ENCODE results near the gene RIMBP2. TPM values are rescaled to one million over a fixed set of nuclear protein-coding genes. Genes with fewer than 3 reads are reported as not detected.
A peak's percentile ranks its signal among the peaks of the same experiment; 100 is the strongest.

Gene RIMBP2
- total RNA-seq, 1 donor from 2014 or later, result 0.27 TPM

GRCh38 chr12:130525384-130526172, 190.5 kb downstream of the RIMBP2 start:
- no peak overlapping the region for H3K27ac ChIP-seq
- peaks cover 12% of the 10 kb centered on the region for H3K27me3 ChIP-seq (ENCODE audit: low read depth)
- H3K4me1 ChIP-seq, result no peaks in the 10 kb centered on the region
- ATAC-seq, result no peak
- H3K36me3 ChIP-seq, result no peaks in the 10 kb centered on the region
- H3K9me3 ChIP-seq, result no peaks in the 10 kb centered on the region
- TF ChIP-seq CTCF (IDR thresholded peaks at IDR 0.05), result no peak
- DNase-seq, result no peak
- H3K4me3 ChIP-seq, result no peak overlapping the region
- intact Hi-C loops (cut with DNase I), result no loop called here

DNA sequence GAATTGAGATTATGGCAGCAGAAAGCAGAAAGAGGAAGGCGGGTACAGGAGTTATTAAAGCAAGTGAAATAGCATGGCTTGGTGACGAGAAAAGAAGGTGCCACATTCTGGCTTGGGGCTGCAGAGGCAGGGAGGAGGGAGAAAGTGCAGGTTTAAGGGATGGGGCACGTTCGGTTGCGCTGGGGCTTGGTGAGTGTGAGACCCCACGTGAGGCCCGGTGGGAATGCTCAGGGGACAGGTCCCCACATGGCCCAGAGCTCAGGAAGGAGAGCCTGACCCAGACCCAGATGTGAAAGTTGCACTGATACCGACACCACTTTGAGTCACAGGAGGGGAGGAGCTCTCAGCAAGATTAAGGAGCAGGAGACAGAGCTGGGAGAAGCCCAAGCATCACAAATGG, 191.3 kb downstream of the RIMBP2 start:
- Histone ChIP-seq H3K27ac (no peak overlapping the region), H3K27me3 (ENCODE audit: low read depth) (peaks cover 12% of the 10 kb centered on the region), H3K36me3 (no peaks in the 10 kb centered on the region), H3K9me3 (no peaks in the 10 kb centered on the region), H3K4me3 (no peak overlapping the region), H3K4me1 (no peaks in the 10 kb centered on the region)
- no peak for ATAC-seq
- intact Hi-C loops (cut with DNase I), result no loop called here
- TF ChIP-seq CTCF (IDR thresholded peaks at IDR 0.05), result no peak
- no peak for DNase-seq

GRCh38 chr12:130523863-130524614, 192.1 kb downstream of the RIMBP2 start:
- DNase-seq, result no peak
- no peak for TF ChIP-seq CTCF (IDR thresholded peaks at IDR 0.05)
- Histone ChIP-seq H3K4me1 (no peaks in the 10 kb centered on the region), H3K9me3 (no peaks in the 10 kb centered on the region), H3K27me3 (ENCODE audit: low read depth) (peaks cover 12% of the 10 kb centered on the region), H3K36me3 (no peaks in the 10 kb centered on the region), H3K27ac (no peak overlapping the region), H3K4me3 (no peak overlapping the region)
- ATAC-seq, result peak in 1 of 2 donors; percentile 43
- intact Hi-C loops (cut with DNase I), result no loop called here

DNA sequence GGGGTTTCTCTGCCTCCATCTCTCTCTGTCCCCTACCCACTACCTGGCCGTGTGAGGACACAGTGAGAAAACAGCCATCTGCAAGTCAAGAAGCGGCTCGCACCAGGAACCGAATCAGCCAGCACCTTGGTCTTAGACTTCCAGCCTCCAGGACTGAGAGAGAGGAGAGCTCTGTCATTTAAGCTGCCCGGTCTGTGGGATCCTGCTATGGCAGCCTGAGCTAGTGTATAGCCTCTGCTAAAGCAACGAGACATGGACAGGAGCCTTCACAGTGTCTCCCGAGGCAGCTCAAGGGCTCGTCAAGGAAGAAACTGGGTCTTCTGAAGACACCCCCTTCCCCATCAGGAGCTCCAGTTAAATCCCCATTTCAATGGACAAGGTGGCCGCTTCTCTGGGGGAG, 192.9 kb downstream of the RIMBP2 start:
- H3K27me3 ChIP-seq (ENCODE audit: low read depth), result peaks cover 12% of the 10 kb centered on the region
- no peaks in the 10 kb centered on the region for H3K36me3 ChIP-seq
- ATAC-seq (no peak), DNase-seq (no peak)
- H3K27ac ChIP-seq, result no peak overlapping the region
- intact Hi-C loops (cut with DNase I), result no loop called here
- no peak overlapping the region for H3K4me3 ChIP-seq
- no peaks in the 10 kb centered on the region for H3K4me1 ChIP-seq
- no peak for TF ChIP-seq CTCF (IDR thresholded peaks at IDR 0.05)
- H3K9me3 ChIP-seq, result no peaks in the 10 kb centered on the region

DNA sequence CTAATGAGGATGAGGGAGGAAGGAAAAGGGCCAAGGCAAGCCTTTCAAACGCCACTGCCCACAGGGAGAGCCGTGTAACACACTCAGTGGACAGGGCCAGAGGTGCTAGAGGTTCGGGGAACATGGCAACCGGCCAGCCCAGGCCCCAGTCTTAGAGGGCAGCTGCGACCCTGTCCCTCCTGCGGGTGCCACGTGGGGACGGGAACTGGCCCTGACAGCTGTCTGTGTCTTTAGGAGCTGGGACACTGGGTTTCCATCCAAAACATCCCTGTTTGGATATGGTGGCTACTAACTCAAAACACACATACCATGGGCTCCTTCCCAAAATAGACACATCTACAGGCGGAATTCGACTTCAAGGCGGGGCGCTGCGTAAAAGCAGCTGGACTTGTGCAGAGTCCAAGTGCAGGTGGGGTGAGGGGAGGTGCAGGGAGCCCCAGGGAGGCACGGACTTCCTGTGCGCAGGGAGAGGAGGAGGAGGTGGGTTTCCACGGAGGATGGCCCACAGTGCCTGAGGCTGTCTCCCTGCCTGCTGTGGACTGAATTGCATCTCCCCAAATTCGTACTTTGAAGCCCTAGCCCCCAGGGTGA, 193.8 kb downstream of the RIMBP2 start:
- no peak for ATAC-seq
- intact Hi-C loops (cut with DNase I), result no loop called here
- no peak for TF ChIP-seq CTCF (IDR thresholded peaks at IDR 0.05)
- no peak for DNase-seq
- Histone ChIP-seq H3K9me3 (no peaks in the 10 kb centered on the region), H3K4me1 (no peaks in the 10 kb centered on the region), H3K27me3 (ENCODE audit: low read depth) (peaks cover 12% of the 10 kb centered on the region), H3K27ac (no peak overlapping the region), H3K36me3 (no peaks in the 10 kb centered on the region), H3K4me3 (no peak overlapping the region)
